Esophagus muscularis mucosa (tissue), 4 donors: ENCODE results near the gene ALKBH4. TPM values are rescaled to one million over a fixed set of nuclear protein-coding genes. Genes with fewer than 3 reads are reported as not detected.

Experiments
- DNase-seq: peaks from one replicate; pipeline ENCODE4 v3.0.0-alpha.2; 2017; ENCODE audit errors: extremely low spot score
- H3K27ac ChIP-seq, 4 donors: fragments of 200-600 bp; sonication (generic); replicated peaks in 1 of 4; 1 replicate in 3 of 4; 2 replicates in 1 of 4; pipeline ENCODE4 v1.5.1; 2016 to 2019; ENCODE audit warnings: mild to moderate bottlenecking in 1 of 4
- H3K27me3 ChIP-seq, 4 donors: fragments of 200-600 bp; sonication (generic); one replicate each; pipeline versions ENCODE4 v1.5.1 to v1.6.0; 2016 to 2019
- H3K36me3 ChIP-seq, 4 donors: fragments of 200-600 bp; sonication (generic); one replicate each; pipeline ENCODE4 v1.5.1; 2016 to 2019
- H3K4me1 ChIP-seq, 4 donors: fragments of 200-600 bp; sonication (generic); one replicate each; pipeline ENCODE4 v1.5.1; 2016 to 2019
- H3K4me3 ChIP-seq, 4 donors: fragments of 200-600 bp; sonication (generic); 1 replicate in 2 of 4; 2 replicates in 2 of 4; pipeline ENCODE4 v1.5.1; 2016 to 2019; ENCODE audit warnings: mild to moderate bottlenecking in 4 of 4, moderate library complexity in 1 of 4
- H3K9me3 ChIP-seq, 4 donors: fragments of 200-600 bp; sonication (generic); 1 replicate in 3 of 4; 2 replicates in 1 of 4; pipeline ENCODE4 v1.5.1; 2016 to 2019
- EP300 ChIP-seq: sonication (generic); formaldehyde crosslinking; IDR thresholded peaks from one replicate; pipeline ENCODE4 v1.6.1; 2017; ENCODE audit warnings: antibody characterized with exemption
- POLR2A ChIP-seq: fragments of 450-650 bp; IDR thresholded peaks from one replicate; pipeline ENCODE4 v1.6.1; 2017; ENCODE audit warnings: antibody characterized with exemption, moderate library complexity, mild to moderate bottlenecking, low read depth
- POLR2AphosphoS5 ChIP-seq, 2 donors: sonication (generic); formaldehyde crosslinking; IDR thresholded peaks; one replicate each; pipeline ENCODE4 v1.6.1; 2017; ENCODE audit warnings: antibody characterized with exemption in 2 of 2
- WGBS: methylation state at CpG from one replicate; pipeline ENCODE4 v1.1.5; 2018; 5-methylcytosine and 5-hydroxymethylcytosine counted together
- intact Hi-C: fragments of 100-400 bp; cut with DNase I; formaldehyde crosslinking; loops from one replicate; pipeline ENCODE4 v1.15.1; 2023
- total RNA-seq, 4 donors: library from RNA; depleted of rRNA; stranded (reverse); fragments of >200 nt; gene quantifications; one replicate each; pipeline versions ENCODE4 v1.1.0 to v1.2.1, GENCODE V29; 2016
- TF ChIP-seq, protein P1 (sequence below), 3 experiments: fragments of 200-600 bp in 2 of 3; fragments of 450-650 bp in 1 of 3; sonication (generic) in 2 of 3; IDR thresholded peaks; one replicate each; pipeline ENCODE4 v1.5.1; 2017 to 2019; ENCODE audit warnings: antibody characterized with exemption in 3 of 3, mild to moderate bottlenecking in 2 of 3, moderate library complexity in 1 of 3

Gene ALKBH4
- total RNA-seq, 4 donors from 2014 or later = 8.3 to 19.4 (median 16.0) TPM

- peak within 1 kb of the TSS; percentile 42 to 74 (median 68) for H3K27ac ChIP-seq
- DNase-seq = no peak
Measured at GRCh38 chr7:102433219-102434038, 31.2 kb downstream of the ALKBH4 start, which contains the start of gene ORAI2. Gene ORAI2, plus strand, starts transcription at chr7:102433575. Its CDS starts 5,382 bp downstream, at chr7:102438957.

GRCh38 chr7:102432442-102433218 is 32.0 kb downstream of the ALKBH4 start:
- Histone ChIP-seq H3K27ac (peak overlapping the region; percentile 42 to 74 (median 68)), H3K4me1 (peaks cover 14 to 34% (median 30%) of the 10 kb centered on the region in 4 donors), H3K27me3 (no peaks in the 10 kb centered on the region), H3K36me3 (peaks cover 0 to 12% (median 3%) of the 10 kb centered on the region in 4 donors), H3K4me3 (peak overlapping the region; percentile 82 to 90 (median 87)), H3K9me3 (no peaks in the 10 kb centered on the region)
- WGBS = 50% methylated on average over 20 of the region's 27 CpGs
- DNase-seq = no peak
- intact Hi-C loops = no loop called here
- TF ChIP-seq POLR2AphosphoS5 (IDR thresholded peaks at IDR 0.05) = no peak
- no peak for TF ChIP-seq POLR2A
- TF ChIP-seq EP300 = no peak
- TF ChIP-seq, protein P1, sequence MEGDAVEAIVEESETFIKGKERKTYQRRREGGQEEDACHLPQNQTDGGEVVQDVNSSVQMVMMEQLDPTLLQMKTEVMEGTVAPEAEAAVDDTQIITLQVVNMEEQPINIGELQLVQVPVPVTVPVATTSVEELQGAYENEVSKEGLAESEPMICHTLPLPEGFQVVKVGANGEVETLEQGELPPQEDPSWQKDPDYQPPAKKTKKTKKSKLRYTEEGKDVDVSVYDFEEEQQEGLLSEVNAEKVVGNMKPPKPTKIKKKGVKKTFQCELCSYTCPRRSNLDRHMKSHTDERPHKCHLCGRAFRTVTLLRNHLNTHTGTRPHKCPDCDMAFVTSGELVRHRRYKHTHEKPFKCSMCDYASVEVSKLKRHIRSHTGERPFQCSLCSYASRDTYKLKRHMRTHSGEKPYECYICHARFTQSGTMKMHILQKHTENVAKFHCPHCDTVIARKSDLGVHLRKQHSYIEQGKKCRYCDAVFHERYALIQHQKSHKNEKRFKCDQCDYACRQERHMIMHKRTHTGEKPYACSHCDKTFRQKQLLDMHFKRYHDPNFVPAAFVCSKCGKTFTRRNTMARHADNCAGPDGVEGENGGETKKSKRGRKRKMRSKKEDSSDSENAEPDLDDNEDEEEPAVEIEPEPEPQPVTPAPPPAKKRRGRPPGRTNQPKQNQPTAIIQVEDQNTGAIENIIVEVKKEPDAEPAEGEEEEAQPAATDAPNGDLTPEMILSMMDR (IDR thresholded peaks at IDR 0.05) = no peak

More at GRCh38 chr7:102433219-102434038, 31.2 kb downstream of the ALKBH4 start, which contains the start of gene ORAI2:
- Histone ChIP-seq H3K9me3 (no peaks in the 10 kb centered on the region), H3K36me3 (peaks cover 0 to 8% (median 2%) of the 10 kb centered on the region in 4 donors), H3K4me3 (peak within 1 kb of the TSS; percentile 82 to 90 (median 87)), H3K27me3 (no peaks in the 10 kb centered on the region), H3K4me1 (peaks cover 14 to 34% (median 30%) of the 10 kb centered on the region in 4 donors)
- 0% methylated on average over 4 of the region's 90 CpGs for WGBS
- intact Hi-C loops = no loop called here
- TF ChIP-seq, protein P1 (IDR thresholded peaks at IDR 0.05) = no peak
- peak in 1 of 2 donors; percentile 41 for TF ChIP-seq POLR2AphosphoS5 (IDR thresholded peaks at IDR 0.05)

GRCh38 chr7:102431617-102432298 is 32.9 kb downstream of the ALKBH4 start:
- Histone ChIP-seq H3K27ac (peak overlapping the region in 3 of 4 donors; percentile 28 to 45 (median 32)), H3K9me3 (no peaks in the 10 kb centered on the region), H3K27me3 (no peaks in the 10 kb centered on the region), H3K36me3 (peaks cover 0 to 18% (median 11%) of the 10 kb centered on the region in 4 donors), H3K4me1 (peaks cover 14 to 34% (median 30%) of the 10 kb centered on the region in 4 donors), H3K4me3 (no peak overlapping the region)
- TF ChIP-seq, protein P1 (IDR thresholded peaks at IDR 0.05) = no peak
- TF ChIP-seq EP300 (no peak), POLR2A (no peak), POLR2AphosphoS5 (IDR thresholded peaks at IDR 0.05) (no peak)
- WGBS = 52% methylated on average over 17 of the region's 17 CpGs
- DNase-seq = no peak
- intact Hi-C loops = no loop called here

- 88% methylated on average over 10 of the region's 10 CpGs for WGBS
- H3K4me3 ChIP-seq = no peak overlapping the region
- no peaks in the 10 kb centered on the region for H3K9me3 ChIP-seq
- H3K27me3 ChIP-seq = no peaks in the 10 kb centered on the region
- DNase-seq = no peak
- peaks cover 14 to 36% (median 35%) of the 10 kb centered on the region in 4 donors for H3K36me3 ChIP-seq
- intact Hi-C loops = no loop called here
- H3K27ac ChIP-seq = no peak overlapping the region
- H3K4me1 ChIP-seq = peaks cover 10 to 32% (median 28%) of the 10 kb centered on the region in 4 donors
- TF ChIP-seq EP300 (no peak), POLR2A (no peak), POLR2AphosphoS5 (IDR thresholded peaks at IDR 0.05) (no peak)
- TF ChIP-seq, protein P1 (IDR thresholded peaks at IDR 0.05) = no peak
Measured at GRCh38 chr7:102429141-102429899, 35.3 kb downstream of the ALKBH4 start.
